Upper lobe of right lung (tissue), 1 donor: Measurements from ENCODE around the gene TMEM44. TPM values are rescaled to one million over a fixed set of nuclear protein-coding genes. Genes with fewer than 3 reads are reported as not detected.

ENCODE experiments used
- ATAC-seq: fragments of 200-7000 bp; cut with Tn5 transposase; one replicate; pipeline ENCODE4 v1.9.1; 2020; ENCODE audit warnings: mild to moderate bottlenecking, moderate library complexity
- DNase-seq: peaks from one replicate; pipeline ENCODE4 v3.0.0-alpha.2; 2020
- H3K27ac ChIP-seq: fragments of 200-600 bp; one replicate; pipeline ENCODE4 v1.8.0; 2022
- H3K27me3 ChIP-seq: fragments of 200-600 bp; one replicate; pipeline ENCODE4 v1.8.0; 2022; ENCODE audit warnings: mild to moderate bottlenecking
- H3K36me3 ChIP-seq: fragments of 200-600 bp; one replicate; pipeline ENCODE4 v1.8.0; 2022
- H3K4me1 ChIP-seq: fragments of 200-600 bp; one replicate; pipeline ENCODE4 v1.8.0; 2022
- H3K4me3 ChIP-seq: fragments of 200-600 bp; one replicate; pipeline ENCODE4 v1.8.0; 2022; ENCODE audit warnings: mild to moderate bottlenecking
- H3K9me3 ChIP-seq: fragments of 200-600 bp; one replicate; pipeline ENCODE4 v1.8.0; 2022
- intact Hi-C: fragments of 100-400 bp; cut with DNase I; formaldehyde crosslinking; loops from one replicate; pipeline ENCODE4 v1.11.0; 2022
- total RNA-seq: library from RNA; stranded (reverse); fragmentation: NEBNext Ultra II Directional; extraction: Animal tissue kit (Norgen Biotek cat#: 25700); gene quantifications from one replicate; pipeline ENCODE4 v1.2.1, GENCODE V29; 2021
- TF ChIP-seq, protein P1 (sequence below): fragments of 200-600 bp; IDR thresholded peaks from one replicate; pipeline ENCODE4 v1.8.0; 2022; ENCODE audit warnings: antibody characterized with exemption
- donor health status: DM: no; HTN: yes; CAD: no; lungs with severe emphysema.

Gene TMEM44
- total RNA-seq, 1 donor from 2014 or later, result 25.3 TPM

DNA sequence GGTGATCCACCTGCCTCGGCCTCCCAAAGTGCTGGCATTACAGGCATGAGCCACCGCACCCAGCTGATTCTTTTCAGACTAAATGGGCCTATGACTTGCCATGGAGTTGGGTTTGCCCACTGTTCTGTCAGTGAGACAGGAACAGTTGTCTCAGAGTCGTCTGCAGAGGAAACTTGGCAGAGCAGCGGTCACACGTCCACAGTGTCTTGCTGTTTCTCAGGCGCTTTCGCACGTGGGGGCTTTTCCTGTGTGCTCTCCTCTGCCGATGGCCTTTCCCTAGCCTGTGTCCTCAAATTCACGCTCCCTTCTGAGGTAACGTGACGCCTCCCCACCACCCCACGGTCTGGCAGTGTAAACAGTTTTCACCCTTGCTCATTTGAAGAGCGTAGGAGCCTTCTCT lies 11.3 kb downstream of the TMEM44 start:
- Histone ChIP-seq H3K9me3 (no peaks in the 10 kb centered on the region), H3K27me3 (no peaks in the 10 kb centered on the region), H3K27ac (no peak overlapping the region), H3K36me3 (peaks cover 8% of the 10 kb centered on the region), H3K4me3 (no peak overlapping the region), H3K4me1 (peaks cover 6% of the 10 kb centered on the region)
- no peak for ATAC-seq
- TF ChIP-seq, protein P1, sequence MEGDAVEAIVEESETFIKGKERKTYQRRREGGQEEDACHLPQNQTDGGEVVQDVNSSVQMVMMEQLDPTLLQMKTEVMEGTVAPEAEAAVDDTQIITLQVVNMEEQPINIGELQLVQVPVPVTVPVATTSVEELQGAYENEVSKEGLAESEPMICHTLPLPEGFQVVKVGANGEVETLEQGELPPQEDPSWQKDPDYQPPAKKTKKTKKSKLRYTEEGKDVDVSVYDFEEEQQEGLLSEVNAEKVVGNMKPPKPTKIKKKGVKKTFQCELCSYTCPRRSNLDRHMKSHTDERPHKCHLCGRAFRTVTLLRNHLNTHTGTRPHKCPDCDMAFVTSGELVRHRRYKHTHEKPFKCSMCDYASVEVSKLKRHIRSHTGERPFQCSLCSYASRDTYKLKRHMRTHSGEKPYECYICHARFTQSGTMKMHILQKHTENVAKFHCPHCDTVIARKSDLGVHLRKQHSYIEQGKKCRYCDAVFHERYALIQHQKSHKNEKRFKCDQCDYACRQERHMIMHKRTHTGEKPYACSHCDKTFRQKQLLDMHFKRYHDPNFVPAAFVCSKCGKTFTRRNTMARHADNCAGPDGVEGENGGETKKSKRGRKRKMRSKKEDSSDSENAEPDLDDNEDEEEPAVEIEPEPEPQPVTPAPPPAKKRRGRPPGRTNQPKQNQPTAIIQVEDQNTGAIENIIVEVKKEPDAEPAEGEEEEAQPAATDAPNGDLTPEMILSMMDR, result no peak
- no peak for DNase-seq
- intact Hi-C loops, result no loop called here

DNA sequence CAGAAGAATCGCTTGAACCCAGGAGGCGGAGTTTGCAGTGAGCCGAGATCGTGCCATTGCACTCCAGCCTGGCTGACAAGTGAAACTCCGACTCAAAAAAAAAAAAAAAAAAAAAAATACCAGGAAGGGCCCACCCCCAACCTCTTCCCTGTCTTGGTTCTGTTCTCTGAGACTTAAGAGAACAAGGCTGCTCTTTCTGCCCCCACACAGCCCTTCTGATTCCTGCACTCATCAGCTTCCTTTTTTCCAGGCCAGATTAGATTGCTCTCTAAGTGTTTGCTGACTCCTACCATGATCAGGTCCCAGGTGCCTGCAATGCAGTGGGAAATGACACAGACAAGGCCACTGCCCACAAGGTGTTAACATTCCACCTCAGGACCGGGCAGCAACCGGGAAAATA lies 13.0 kb downstream of the TMEM44 start:
- Histone ChIP-seq H3K9me3 (no peaks in the 10 kb centered on the region), H3K27me3 (no peaks in the 10 kb centered on the region), H3K27ac (no peak overlapping the region), H3K4me1 (peaks cover 6% of the 10 kb centered on the region), H3K4me3 (no peak overlapping the region), H3K36me3 (no peaks in the 10 kb centered on the region)
- DNase-seq, result no peak
- intact Hi-C loops, result no loop called here
- ATAC-seq, result peak; percentile 48
- TF ChIP-seq, protein P1, result no peak

DNA sequence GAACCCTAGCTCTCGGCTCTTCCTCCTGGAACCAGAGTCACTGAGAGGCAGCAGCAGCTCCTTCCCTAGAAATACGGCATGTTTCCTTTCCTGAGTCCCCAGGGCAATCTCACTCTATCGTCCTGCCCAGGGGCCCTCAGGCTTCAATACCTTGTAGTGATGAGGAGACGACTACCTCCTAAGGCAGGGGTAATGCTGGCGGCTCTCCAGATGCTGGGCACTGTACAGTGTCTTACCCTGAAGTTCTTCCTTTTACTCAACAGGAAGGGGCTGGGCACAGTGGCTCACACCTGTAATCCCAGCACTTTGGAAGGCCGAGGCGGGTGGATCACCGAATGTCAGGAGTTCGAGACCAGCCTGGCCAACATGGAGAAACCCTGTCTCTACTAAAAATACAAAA lies 13.5 kb downstream of the TMEM44 start:
- no peak overlapping the region for H3K4me3 ChIP-seq
- no peaks in the 10 kb centered on the region for H3K27me3 ChIP-seq
- H3K27ac ChIP-seq, result no peak overlapping the region
- no peaks in the 10 kb centered on the region for H3K9me3 ChIP-seq
- intact Hi-C loops, result no loop called here
- ATAC-seq (no peak), DNase-seq (no peak)
- peaks cover 6% of the 10 kb centered on the region for H3K4me1 ChIP-seq
- TF ChIP-seq, protein P1, result no peak
- no peaks in the 10 kb centered on the region for H3K36me3 ChIP-seq

DNA sequence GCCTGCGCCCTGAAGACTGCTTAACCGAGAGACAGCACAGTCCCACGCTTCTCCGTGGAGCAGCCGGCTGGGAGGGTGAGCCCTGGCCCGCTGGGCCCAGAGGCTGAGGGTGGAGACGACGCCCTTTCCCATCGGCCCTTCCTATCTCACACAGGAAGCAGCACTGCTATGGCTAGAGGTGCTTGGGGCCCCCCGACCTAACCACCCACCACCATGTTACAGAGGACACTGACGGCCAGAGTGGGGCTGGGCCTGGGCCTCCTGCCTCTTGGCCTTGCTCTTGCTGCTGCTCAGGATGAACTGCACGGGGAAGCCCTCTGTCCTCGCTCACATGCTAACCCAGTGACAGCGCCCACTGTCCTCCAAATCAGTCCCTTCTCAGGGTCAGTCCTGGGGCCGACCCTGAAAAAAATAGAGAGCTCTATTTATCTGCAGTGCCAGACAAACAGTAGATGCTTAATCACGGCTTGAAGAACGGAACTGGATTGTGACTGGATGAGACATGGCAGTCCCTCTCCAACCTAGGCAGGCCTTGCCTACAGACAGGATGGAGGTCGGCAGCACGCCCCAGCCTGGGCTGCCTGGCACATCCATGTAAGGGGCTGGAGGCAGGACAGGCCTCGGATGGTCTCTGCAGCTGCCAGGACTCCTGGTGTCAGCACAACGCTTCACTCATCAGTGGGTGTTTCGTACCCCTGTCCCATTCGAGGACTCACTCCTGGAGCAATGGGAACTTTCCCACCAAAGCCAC lies 14.2 kb downstream of the TMEM44 start:
- H3K4me1 ChIP-seq, result peaks cover 6% of the 10 kb centered on the region
- no peaks in the 10 kb centered on the region for H3K27me3 ChIP-seq
- H3K36me3 ChIP-seq, result no peaks in the 10 kb centered on the region
- no peak overlapping the region for H3K27ac ChIP-seq
- H3K4me3 ChIP-seq, result no peak overlapping the region
- no peak for ATAC-seq
- DNase-seq, result no peak
- TF ChIP-seq, protein P1, result no peak
- intact Hi-C loops, result no loop called here
- no peaks in the 10 kb centered on the region for H3K9me3 ChIP-seq

DNA sequence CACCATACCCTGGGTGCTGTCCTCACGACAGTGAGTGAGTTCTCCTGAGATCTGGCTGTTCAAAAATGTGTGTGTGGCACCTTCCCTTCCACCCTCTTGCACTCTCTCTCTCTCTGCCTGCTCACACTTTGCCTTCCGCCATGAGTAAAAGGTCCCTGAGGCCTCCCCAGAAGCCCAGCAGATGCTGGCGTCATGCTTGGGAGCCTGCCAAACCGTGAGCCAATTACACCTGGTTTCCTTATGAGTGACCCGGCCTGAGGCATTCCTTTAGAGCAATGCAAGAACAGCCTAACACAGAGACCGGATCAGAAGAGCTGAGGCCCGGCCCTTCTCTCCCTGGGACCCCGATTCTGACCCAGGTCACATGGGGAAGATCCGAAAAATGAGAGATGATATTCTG lies 15.4 kb downstream of the TMEM44 start:
- no peak overlapping the region for H3K4me3 ChIP-seq
- H3K9me3 ChIP-seq, result no peaks in the 10 kb centered on the region
- no peaks in the 10 kb centered on the region for H3K36me3 ChIP-seq
- H3K27ac ChIP-seq, result no peak overlapping the region
- TF ChIP-seq, protein P1, result no peak
- intact Hi-C loops, result no loop called here
- ATAC-seq (no peak), DNase-seq (no peak)
- H3K4me1 ChIP-seq, result peaks cover 6% of the 10 kb centered on the region
- H3K27me3 ChIP-seq, result no peaks in the 10 kb centered on the region
